IMR-90 (cell line): Measurements from ENCODE around the gene CDHR3. TPM values are rescaled to one million over a fixed set of nuclear protein-coding genes. Genes with fewer than 3 reads are reported as not detected.
A peak's percentile ranks its signal among the peaks of the same experiment; 100 is the strongest.

Experiments used
- ATAC-seq: fragments of 200-7000 bp; cut with Tn5 transposase; 2 replicates; pipeline ENCODE4 v1.9.1; 2020; ENCODE audit warnings: low read depth, mild to moderate bottlenecking, moderate library complexity
- BruUV-seq: library from RNA; stranded (reverse); fragments of 400-500 nt; replicated peaks from 2 replicates; lab custom pipeline; 2021; lab: Mats Ljungman, UMichigan
- CTCF ChIA-PET: fragments of 300-600 bp; formaldehyde crosslinking; extraction: SDS; loops from one replicate; lab custom pipeline; 2021; ENCODE audit warnings: antibody characterized with exemption; lab: Yijun Ruan, JAX
- POLR2A ChIA-PET: fragments of 300-600 bp; sonication (Branson Sonifier 250); formaldehyde crosslinking; loops from one replicate; lab custom pipeline; 2022; ENCODE audit warnings: antibody characterized with exemption; ENCODE audit not compliant: unreplicated experiment; lab: Charles Lee
- DNase-seq: peaks from one replicate; pipeline ENCODE4 v3.0.0; 2013
- H2AFZ ChIP-seq: replicated peaks from 2 replicates; pipeline ENCODE3; 2013; ENCODE audit warnings: low read length, mild to moderate bottlenecking; ENCODE audit not compliant: poor library complexity
- H2AK5ac ChIP-seq: 2 replicates; pipeline ENCODE4 v1.6.1; 2013; ENCODE audit warnings: low read depth, low read length, inconsistent platforms
- H2AK9ac ChIP-seq: replicated peaks from 2 replicates; pipeline ENCODE3; 2013; ENCODE audit warnings: mild to moderate bottlenecking, low read depth, low read length, moderate library complexity; ENCODE audit not compliant: poor library complexity
- H2BK120ac ChIP-seq: 2 replicates; pipeline ENCODE4 v1.6.1; 2013; ENCODE audit warnings: low read depth, low read length, inconsistent platforms
- H2BK15ac ChIP-seq: 3 replicates; pipeline ENCODE4 v1.6.1; 2013; ENCODE audit warnings: low read depth, low read length, inconsistent platforms
- H2BK20ac ChIP-seq: 2 replicates; pipeline ENCODE4 v1.6.1; 2013; ENCODE audit warnings: low read depth, mild to moderate bottlenecking, inconsistent platforms, low read length, moderate library complexity
- H2BK5ac ChIP-seq: 2 replicates; pipeline ENCODE4 v1.6.1; 2013; ENCODE audit warnings: mild to moderate bottlenecking, low read depth, low read length, inconsistent platforms; ENCODE audit not compliant: poor library complexity, severe bottlenecking
- H3K14ac ChIP-seq: replicated peaks from 2 replicates; pipeline ENCODE4 v1.6.1; 2013; ENCODE audit warnings: low read depth, low read length, inconsistent platforms
- H3K18ac ChIP-seq: 2 replicates; pipeline ENCODE4 v1.6.1; 2013; ENCODE audit warnings: low read depth, low read length, control low read depth
- H3K23ac ChIP-seq: 2 replicates; pipeline ENCODE4 v1.6.1; 2013; ENCODE audit warnings: low read depth, low read length, inconsistent platforms
- H3K27ac ChIP-seq: 2 replicates; pipeline ENCODE4 v1.5.1; 2013; ENCODE audit warnings: mild to moderate bottlenecking, control low read depth, low read length; ENCODE audit not compliant: insufficient read depth
- H3K27me3 ChIP-seq: 2 replicates; pipeline ENCODE4 v1.6.1; 2013; ENCODE audit warnings: low read length; ENCODE audit not compliant: control insufficient read depth, insufficient read depth
- H3K36me3 ChIP-seq: 2 replicates; pipeline ENCODE4 v1.6.1; 2013; ENCODE audit warnings: low read length, mixed read lengths; ENCODE audit not compliant: control insufficient read depth, insufficient read depth
- H3K4ac ChIP-seq: 2 replicates; pipeline ENCODE4 v1.6.1; 2013; ENCODE audit warnings: low read depth, low read length, inconsistent platforms
- H3K4me1 ChIP-seq: 2 replicates; pipeline ENCODE4 v1.6.1; 2013; ENCODE audit warnings: low read length, mixed read lengths; ENCODE audit not compliant: control insufficient read depth, insufficient read depth
- H3K4me2 ChIP-seq: 2 replicates; pipeline ENCODE4 v1.6.1; 2013; ENCODE audit warnings: low read depth, mild to moderate bottlenecking, control low read depth, low read length, moderate library complexity
- H3K4me3 ChIP-seq: 2 replicates; pipeline ENCODE4 v1.5.1; 2013; ENCODE audit warnings: low read depth, mild to moderate bottlenecking, control low read depth, low read length, moderate library complexity; ENCODE audit not compliant: insufficient read depth
- H3K56ac ChIP-seq: 2 replicates; pipeline ENCODE4 v1.6.1; 2013; ENCODE audit warnings: low read length, inconsistent platforms; ENCODE audit not compliant: insufficient read depth; ENCODE audit errors: extremely low read depth
- H3K79me1 ChIP-seq, 2 experiments: 2 replicates each; pipeline ENCODE4 v1.6.1; 2013; ENCODE audit warnings: low read length in 2 of 2, inconsistent platforms in 1 of 2, low read depth in 1 of 2
- H3K9ac ChIP-seq: 2 replicates; pipeline ENCODE4 v1.6.1; 2013; ENCODE audit warnings: low read depth, low read length, control low read depth
- H3K9me1 ChIP-seq: 2 replicates; pipeline ENCODE4 v1.6.1; 2013; ENCODE audit warnings: low read length, inconsistent platforms; ENCODE audit not compliant: insufficient read depth
- H3K9me3 ChIP-seq: 2 replicates; pipeline ENCODE4 v1.6.1; 2013; ENCODE audit warnings: low read length; ENCODE audit not compliant: control insufficient read depth, insufficient read depth
- H4K20me1 ChIP-seq: 2 replicates; pipeline ENCODE4 v1.6.1; 2013; ENCODE audit warnings: low read length, inconsistent platforms; ENCODE audit not compliant: insufficient read depth
- H4K5ac ChIP-seq: 2 replicates; pipeline ENCODE4 v1.6.1; 2013; ENCODE audit warnings: mild to moderate bottlenecking, low read depth, low read length, control low read depth
- H4K8ac ChIP-seq, 2 experiments: 2 replicates each; pipeline ENCODE4 v1.6.1; 2013; ENCODE audit warnings: low read depth in 2 of 2, low read length in 2 of 2, control low read depth in 1 of 2, inconsistent platforms in 1 of 2
- H4K91ac ChIP-seq: 2 replicates; pipeline ENCODE4 v1.6.1; 2013; ENCODE audit warnings: low read depth, low read length, inconsistent platforms; ENCODE audit not compliant: insufficient read depth
- BHLHE40 ChIP-seq: fragments of 150-350 bp; IDR thresholded peaks from 2 replicates; pipeline ENCODE4 v1.6.1; 2016; ENCODE audit warnings: mild to moderate bottlenecking, low read depth, low read length
- CHD1 ChIP-seq: IDR thresholded peaks from 2 replicates; pipeline ENCODE4 v1.6.1; 2012; ENCODE audit warnings: low read depth, low read length, improper control_type of control experiment
- CTCF ChIP-seq: conservative IDR thresholded peaks from 2 replicates; pipeline ENCODE4 v1.5.1; 2012; ENCODE audit warnings: mild to moderate bottlenecking, low read depth, low read length, improper control_type of control experiment
- ELK1 ChIP-seq: fragments of 150-350 bp; IDR thresholded peaks from 2 replicates; pipeline ENCODE4 v1.6.1; 2016; ENCODE audit warnings: low read depth, mild to moderate bottlenecking, low read length, moderate library complexity, borderline replicate concordance
- FOS ChIP-seq: fragments of 150-350 bp; IDR thresholded peaks from 2 replicates; pipeline ENCODE4 v1.6.1; 2016; ENCODE audit warnings: low read depth, low read length
- MAFK ChIP-seq: IDR thresholded peaks from 2 replicates; pipeline ENCODE4 v1.6.1; 2012; ENCODE audit warnings: low read depth, low read length, improper control_type of control experiment
- MAZ ChIP-seq: IDR thresholded peaks from 2 replicates; pipeline ENCODE4 v1.6.1; 2012; ENCODE audit warnings: low read depth, mild to moderate bottlenecking, low read length, improper control_type of control experiment, moderate library complexity, borderline replicate concordance
- MXI1 ChIP-seq: IDR thresholded peaks from 2 replicates; pipeline ENCODE4 v1.6.1; 2012; ENCODE audit warnings: low read depth, mild to moderate bottlenecking, low read length, moderate library complexity, borderline replicate concordance
- NFE2L2 ChIP-seq: fragments of 150-350 bp; IDR thresholded peaks from 2 replicates; pipeline ENCODE4 v1.6.1; 2016; ENCODE audit warnings: low read depth, mild to moderate bottlenecking, low read length
- POLR2A ChIP-seq: IDR thresholded peaks from 2 replicates; pipeline ENCODE4 v1.6.1; 2012; ENCODE audit warnings: mild to moderate bottlenecking, low read depth, low read length
- RAD21 ChIP-seq: IDR thresholded peaks from 2 replicates; pipeline ENCODE4 v1.6.1; 2012; ENCODE audit warnings: low read length, improper control_type of control experiment
- RCOR1 ChIP-seq: IDR thresholded peaks from 2 replicates; pipeline ENCODE4 v1.6.1; 2012; ENCODE audit warnings: mild to moderate bottlenecking, low read length, improper control_type of control experiment; ENCODE audit not compliant: insufficient replicate concordance
- RFX5 ChIP-seq: IDR thresholded peaks from 2 replicates; pipeline ENCODE4 v1.8.0; 2012; ENCODE audit warnings: low read depth, mild to moderate bottlenecking, low read length, moderate library complexity
- SMC3 ChIP-seq: fragments of 150-350 bp; IDR thresholded peaks from 2 replicates; pipeline ENCODE4 v1.6.1; 2016; ENCODE audit warnings: low read depth, mild to moderate bottlenecking, antibody characterized with exemption, low read length, moderate library complexity
- USF2 ChIP-seq: fragments of 150-350 bp; IDR thresholded peaks from 2 replicates; pipeline ENCODE4 v1.6.1; 2017; ENCODE audit warnings: mild to moderate bottlenecking, antibody characterized with exemption, low read length, low read depth
- WGBS, 2 experiments: methylation state at CpG; one replicate each; pipeline versions ENCODE4 v1.1.5 to v1.1.7; 2013; ENCODE audit warnings: missing lambda C conversion rate in 2 of 2; ENCODE audit not compliant: insufficient read length in 1 of 2; ENCODE audit errors: extremely low coverage in 2 of 2; 5-methylcytosine and 5-hydroxymethylcytosine counted together
- dilution Hi-C: fragments of 300-500 bp; cut with HindIII; formaldehyde crosslinking; loops from one replicate; pipeline ENCODE4 v1.14.3; 2018; ENCODE audit warnings: low sequenced_read_pairs; ENCODE audit not compliant: unreplicated experiment
- in situ Hi-C: fragments of 300-500 bp; cut with MboI; formaldehyde crosslinking; loops from 3 replicates; pipeline ENCODE4 v1.14.3; 2019; ENCODE audit warnings: low sequenced_read_pairs, inconsistent platforms, mixed read lengths
- intact Hi-C: fragments of 100-400 bp; cut with micrococcal nuclease; formaldehyde crosslinking; loops from 2 replicates; pipeline ENCODE4 v1.10.0; 2022
- polyA plus RNA-seq, 3 experiments: library from polyadenylated mRNA; depleted of rRNA; stranded (reverse); fragments of >200 nt; gene quantifications; 2 replicates each; pipeline ENCODE4 v1.2.3, GENCODE V29; 2012; ENCODE audit warnings: low replicate concordance in 1 of 3
- total RNA-seq: library from RNA; depleted of rRNA; stranded (reverse); fragments of >200 nt; gene quantifications from 2 replicates; pipeline ENCODE4 v1.2.3, GENCODE V29; 2012

CDHR3 gene
- total and polyA plus RNA-seq, 2 of the 4 experiments (the other 2 are of a cell fraction), result 0.96 to 1.6 TPM

- Histone ChIP-seq H3K4me2 (no peak overlapping the region), H2AK9ac (peak overlapping the region; percentile 73), H3K36me3 (no peaks in the 10 kb centered on the region), H2AK5ac (no peak overlapping the region), H3K9ac (no peak overlapping the region), H3K27ac (no peak overlapping the region), H4K20me1 (no peaks in the 10 kb centered on the region), H3K14ac (no peak overlapping the region), H3K79me1 (no peaks in the 10 kb centered on the region), H2BK15ac (no peak overlapping the region), H3K9me3 (no peaks in the 10 kb centered on the region), H3K4me3 (no peak overlapping the region), H2BK20ac (no peak overlapping the region), H3K4ac (no peak overlapping the region), H3K27me3 (peaks cover 14% of the 10 kb centered on the region), H4K91ac (no peak overlapping the region), H3K9me1 (no peaks in the 10 kb centered on the region), H2BK120ac (no peak overlapping the region), H2AFZ (peak overlapping the region; percentile 38), H3K18ac (no peak overlapping the region), H2BK5ac (no peak overlapping the region), H4K8ac (no peak overlapping the region), H4K5ac (no peak overlapping the region), H3K56ac (no peak overlapping the region), H3K4me1 (no peaks in the 10 kb centered on the region), H3K23ac (no peak overlapping the region)
- POLR2A ChIA-PET, result no interaction called here
- 0 out of 2 replicates have a peak, but pooled peaks have one; percentile 35 for TF ChIP-seq POLR2A
- no peak for TF ChIP-seq RFX5
- peak; percentile 93 for TF ChIP-seq RAD21
- no peak for TF ChIP-seq CHD1
- TF ChIP-seq MAFK, result no peak
- no peak for TF ChIP-seq ELK1
- peak; percentile 97 for TF ChIP-seq SMC3
- TF ChIP-seq FOS, result no peak
- TF ChIP-seq MAZ, result no peak
- no peak for TF ChIP-seq NFE2L2
- peak; percentile 6; the same call in 1 of the 2 replicates for TF ChIP-seq BHLHE40
- peak; percentile 85 for TF ChIP-seq CTCF
- no peak for TF ChIP-seq MXI1
- no peak for TF ChIP-seq RCOR1
- no peak for TF ChIP-seq USF2
- CTCF ChIA-PET, result interaction anchor here (0.6 to 3.6 kb wide), 7 partner anchors 12 to 109 kb away, joined by 3 to 17 read pairs (median 3); no protein-coding TSS in a partner anchor
- 42% methylated on average over 2 of the region's 9 CpGs; no CpG with 5 or more reads in 1 of the 2 experiments for WGBS, 2 experiments
- intact Hi-C loops, result loop anchor here (1.0 kb wide), 1 partner anchor 97 kb away; no protein-coding TSS in a partner anchor
- DNase-seq, result peak; percentile 69
- in situ Hi-C loops, result loop anchor here (5.0 kb wide), 1 partner anchor 96 kb away; no protein-coding TSS in a partner anchor
- BruUV-seq, result no TSS peak
- ATAC-seq, result peak; percentile 100
- dilution Hi-C loops, result no loop called here
Measured at GRCh38 chr7:106056513-106057203, 93.6 kb downstream of the CDHR3 start.
